ENCODE results near the gene ZBTB7C. TPM values are rescaled to one million over a fixed set of nuclear protein-coding genes. Genes with fewer than 3 reads are reported as not detected.

Gene ZBTB7C
- total and polyA plus RNA-seq, 5 donors from 2014 or later, result not detected

DNA sequence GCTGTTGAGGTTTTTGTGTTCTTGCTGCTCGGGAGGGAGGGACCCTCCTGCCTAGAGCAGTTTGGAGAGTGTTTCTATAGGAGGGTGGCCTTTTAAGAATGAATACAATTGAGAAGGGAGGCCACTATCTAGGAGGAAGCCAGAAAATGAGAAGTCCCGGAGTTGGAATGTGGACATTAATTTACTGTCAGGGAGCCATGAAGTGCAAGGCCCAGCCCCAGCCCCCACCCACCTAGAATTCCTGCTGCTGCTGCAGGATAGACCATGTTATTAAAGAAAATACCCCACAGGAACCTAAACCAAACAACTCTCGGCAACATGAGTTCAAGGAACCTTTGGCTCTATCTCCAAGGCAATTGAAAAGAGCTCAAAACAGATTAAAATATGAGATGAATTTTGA lies 46.0 kb downstream of the ZBTB7C start:
- Histone ChIP-seq H3K9me3 (ENCODE audit: control insufficient read depth in 2 of 2, low read length in 2 of 2) (peaks cover 3 to 6% of the 10 kb centered on the region in 2 experiments), H3K4me1 (ENCODE audit: control insufficient read depth, insufficient read depth, low read length, poor library complexity, severe bottlenecking) (no peaks in the 10 kb centered on the region), H3K27me3 (ENCODE audit: control insufficient read depth, insufficient read depth, low read length) (no peaks in the 10 kb centered on the region), H3K36me3 (ENCODE audit: control insufficient read depth, insufficient read depth, low read length) (no peaks in the 10 kb centered on the region), H3K27ac (ENCODE audit: insufficient read depth, low read length, poor library complexity, severe bottlenecking) (no peak overlapping the region), H3K4me3 (ENCODE audit: low read depth, low read length) (no peak overlapping the region)
- H3K36me3 Mint-ChIP-seq, result no peaks in the 10 kb centered on the region
- no peak overlapping the region for H3K4me3 Mint-ChIP-seq
- no peak overlapping the region for H3K27ac Mint-ChIP-seq
- H3K9me3 Mint-ChIP-seq, result peaks cover 0 to 9% (median 7%) of the 10 kb centered on the region in 7 donors
- H3K4me1 Mint-ChIP-seq, result no peaks in the 10 kb centered on the region
- no peak for DNase-seq
- no peak for ATAC-seq (ENCODE audit: low read depth in 2 of 2)
- H3K27me3 Mint-ChIP-seq, result no peaks in the 10 kb centered on the region

- Histone ChIP-seq H3K27ac (ENCODE audit: insufficient read depth, low read length, poor library complexity, severe bottlenecking) (no peak overlapping the region), H3K4me3 (ENCODE audit: low read depth, low read length) (no peak overlapping the region), H3K4me1 (ENCODE audit: control insufficient read depth, insufficient read depth, low read length, poor library complexity, severe bottlenecking) (no peaks in the 10 kb centered on the region), H3K9me3 (ENCODE audit: control insufficient read depth in 2 of 2, low read length in 2 of 2) (peaks cover 3 to 6% of the 10 kb centered on the region in 2 experiments), H3K27me3 (ENCODE audit: control insufficient read depth, insufficient read depth, low read length) (no peaks in the 10 kb centered on the region), H3K36me3 (ENCODE audit: control insufficient read depth, insufficient read depth, low read length) (no peaks in the 10 kb centered on the region)
- no peak overlapping the region for H3K27ac Mint-ChIP-seq
- ATAC-seq (ENCODE audit: low read depth in 2 of 2), result no peak
- H3K4me3 Mint-ChIP-seq, result no peak overlapping the region
- no peaks in the 10 kb centered on the region for H3K36me3 Mint-ChIP-seq
- DNase-seq, result no peak
- H3K9me3 Mint-ChIP-seq, result peaks cover 0 to 9% (median 7%) of the 10 kb centered on the region in 7 donors
- H3K4me1 Mint-ChIP-seq, result no peaks in the 10 kb centered on the region
- no peaks in the 10 kb centered on the region for H3K27me3 Mint-ChIP-seq
Observed at GRCh38 chr18:48361801-48362200, 47.4 kb downstream of the ZBTB7C start.

- no peaks in the 10 kb centered on the region for H3K4me1 Mint-ChIP-seq
- Histone ChIP-seq H3K27me3 (ENCODE audit: control insufficient read depth, insufficient read depth, low read length) (no peaks in the 10 kb centered on the region), H3K4me1 (ENCODE audit: control insufficient read depth, insufficient read depth, low read length, poor library complexity, severe bottlenecking) (no peaks in the 10 kb centered on the region), H3K9me3 (ENCODE audit: control insufficient read depth in 2 of 2, low read length in 2 of 2) (peaks cover 3 to 5% of the 10 kb centered on the region in 2 experiments), H3K27ac (ENCODE audit: insufficient read depth, low read length, poor library complexity, severe bottlenecking) (no peak overlapping the region), H3K36me3 (ENCODE audit: control insufficient read depth, insufficient read depth, low read length) (no peaks in the 10 kb centered on the region), H3K4me3 (ENCODE audit: low read depth, low read length) (no peak overlapping the region)
- peaks cover 0 to 9% (median 5%) of the 10 kb centered on the region in 7 donors for H3K9me3 Mint-ChIP-seq
- no peak overlapping the region for H3K4me3 Mint-ChIP-seq
- ATAC-seq (ENCODE audit: low read depth in 2 of 2), result no peak
- H3K27ac Mint-ChIP-seq, result no peak overlapping the region
- no peak for DNase-seq
- H3K27me3 Mint-ChIP-seq, result no peaks in the 10 kb centered on the region
- H3K36me3 Mint-ChIP-seq, result no peaks in the 10 kb centered on the region
Observed at GRCh38 chr18:48360376-48361021, 48.7 kb downstream of the ZBTB7C start.

GRCh38 chr18:48359626-48360025 lies 49.6 kb downstream of the ZBTB7C start:
- H3K4me3 Mint-ChIP-seq, result no peak overlapping the region
- H3K9me3 Mint-ChIP-seq, result peaks cover 0 to 8% (median 0%) of the 10 kb centered on the region in 7 donors
- H3K27me3 Mint-ChIP-seq, result no peaks in the 10 kb centered on the region
- H3K27me3 ChIP-seq (ENCODE audit: control insufficient read depth, insufficient read depth, low read length), result no peaks in the 10 kb centered on the region
- no peak overlapping the region for H3K4me3 ChIP-seq (ENCODE audit: low read depth, low read length)
- ATAC-seq (ENCODE audit: low read depth in 2 of 2), result no peak
- no peaks in the 10 kb centered on the region for H3K36me3 ChIP-seq (ENCODE audit: control insufficient read depth, insufficient read depth, low read length)
- H3K4me1 ChIP-seq (ENCODE audit: control insufficient read depth, insufficient read depth, low read length, poor library complexity, severe bottlenecking), result no peaks in the 10 kb centered on the region
- H3K27ac Mint-ChIP-seq, result no peak overlapping the region
- H3K4me1 Mint-ChIP-seq, result no peaks in the 10 kb centered on the region
- H3K9me3 ChIP-seq (ENCODE audit: control insufficient read depth in 2 of 2, low read length in 2 of 2), result no peaks in the 10 kb centered on the region
- H3K36me3 Mint-ChIP-seq, result no peaks in the 10 kb centered on the region
- no peak overlapping the region for H3K27ac ChIP-seq (ENCODE audit: insufficient read depth, low read length, poor library complexity, severe bottlenecking)
- no peak for DNase-seq

GRCh38 chr18:48358868-48359267 lies 50.3 kb downstream of the ZBTB7C start:
- Mint-ChIP-seq H3K4me1 (no peaks in the 10 kb centered on the region), H3K27ac (no peak overlapping the region), H3K9me3 (peaks cover 0 to 5% (median 0%) of the 10 kb centered on the region in 7 donors), H3K36me3 (no peaks in the 10 kb centered on the region), H3K4me3 (no peak overlapping the region), H3K27me3 (no peaks in the 10 kb centered on the region)
- Histone ChIP-seq H3K27ac (ENCODE audit: insufficient read depth, low read length, poor library complexity, severe bottlenecking) (no peak overlapping the region), H3K4me3 (ENCODE audit: low read depth, low read length) (no peak overlapping the region), H3K9me3 (ENCODE audit: control insufficient read depth in 2 of 2, low read length in 2 of 2) (no peaks in the 10 kb centered on the region), H3K27me3 (ENCODE audit: control insufficient read depth, insufficient read depth, low read length) (no peaks in the 10 kb centered on the region), H3K4me1 (ENCODE audit: control insufficient read depth, insufficient read depth, low read length, poor library complexity, severe bottlenecking) (no peaks in the 10 kb centered on the region), H3K36me3 (ENCODE audit: control insufficient read depth, insufficient read depth, low read length) (no peaks in the 10 kb centered on the region)
- ATAC-seq (ENCODE audit: low read depth in 2 of 2), result no peak
- no peak for DNase-seq

DNA sequence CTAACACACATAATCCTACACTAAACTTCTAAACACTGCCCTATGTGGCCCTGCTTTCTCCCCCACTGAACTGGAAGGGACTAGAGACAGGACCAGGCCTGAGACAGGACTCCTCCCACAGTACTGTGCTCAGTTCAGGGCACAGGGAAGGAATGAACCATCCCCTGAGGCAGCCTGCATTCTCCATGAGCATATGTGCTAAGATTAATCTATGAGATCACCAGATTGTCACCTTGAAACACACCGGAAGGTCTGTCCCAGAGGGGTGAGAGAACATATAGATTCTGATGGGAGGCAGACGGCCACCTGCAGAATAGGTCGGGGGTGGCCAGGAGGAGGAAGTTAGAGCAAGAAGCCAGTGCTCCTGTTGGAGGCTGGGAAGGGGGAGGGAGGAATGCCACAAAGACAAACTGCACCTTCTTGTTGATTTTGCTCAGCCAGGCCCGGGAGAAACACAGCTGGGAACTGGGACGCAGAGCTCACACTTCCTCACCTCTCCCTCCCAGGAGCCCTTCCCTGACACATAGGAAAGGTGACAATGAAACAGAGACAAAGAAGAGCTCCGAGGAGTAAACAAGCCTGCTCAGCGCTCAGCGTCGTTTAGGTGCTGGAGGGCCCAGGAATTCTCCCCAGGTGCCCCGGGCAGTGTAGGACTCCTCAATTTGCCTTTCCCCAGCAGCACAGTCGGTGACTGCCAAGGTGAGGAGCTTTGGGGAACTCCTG lies 52.1 kb downstream of the ZBTB7C start:
- Mint-ChIP-seq H3K27me3 (no peaks in the 10 kb centered on the region), H3K9me3 (no peaks in the 10 kb centered on the region), H3K4me3 (no peak overlapping the region), H3K36me3 (no peaks in the 10 kb centered on the region), H3K27ac (no peak overlapping the region), H3K4me1 (no peaks in the 10 kb centered on the region)
- Histone ChIP-seq H3K27me3 (ENCODE audit: control insufficient read depth, insufficient read depth, low read length) (no peaks in the 10 kb centered on the region), H3K27ac (ENCODE audit: insufficient read depth, low read length, poor library complexity, severe bottlenecking) (no peak overlapping the region), H3K4me3 (ENCODE audit: low read depth, low read length) (no peak overlapping the region), H3K36me3 (ENCODE audit: control insufficient read depth, insufficient read depth, low read length) (no peaks in the 10 kb centered on the region), H3K4me1 (ENCODE audit: control insufficient read depth, insufficient read depth, low read length, poor library complexity, severe bottlenecking) (no peaks in the 10 kb centered on the region), H3K9me3 (ENCODE audit: control insufficient read depth in 2 of 2, low read length in 2 of 2) (no peaks in the 10 kb centered on the region)
- ATAC-seq (ENCODE audit: low read depth in 2 of 2) (no peak), DNase-seq (no peak)

- no peak overlapping the region for H3K27ac ChIP-seq (ENCODE audit: insufficient read depth, low read length, poor library complexity, severe bottlenecking)
- no peaks in the 10 kb centered on the region for H3K36me3 ChIP-seq (ENCODE audit: control insufficient read depth, insufficient read depth, low read length)
- ATAC-seq (ENCODE audit: low read depth in 2 of 2) (no peak), DNase-seq (no peak)
- H3K36me3 Mint-ChIP-seq, result no peaks in the 10 kb centered on the region
- no peak overlapping the region for H3K27ac Mint-ChIP-seq
- H3K4me3 ChIP-seq (ENCODE audit: low read depth, low read length), result no peak overlapping the region
- no peak overlapping the region for H3K4me3 Mint-ChIP-seq
- H3K9me3 ChIP-seq (ENCODE audit: control insufficient read depth in 2 of 2, low read length in 2 of 2), result no peaks in the 10 kb centered on the region
- H3K4me1 Mint-ChIP-seq, result no peaks in the 10 kb centered on the region
- H3K4me1 ChIP-seq (ENCODE audit: control insufficient read depth, insufficient read depth, low read length, poor library complexity, severe bottlenecking), result no peaks in the 10 kb centered on the region
- H3K27me3 Mint-ChIP-seq, result no peaks in the 10 kb centered on the region
- no peaks in the 10 kb centered on the region for H3K9me3 Mint-ChIP-seq
- no peaks in the 10 kb centered on the region for H3K27me3 ChIP-seq (ENCODE audit: control insufficient read depth, insufficient read depth, low read length)
Observed at GRCh38 chr18:48356151-48356745, 52.9 kb downstream of the ZBTB7C start.

Measured in CD4-positive, CD25-positive, alpha-beta regulatory T cell (primary cell).